CD4-positive, alpha-beta T cell (primary cell): ENCODE results near the gene TEAD4. TPM values are rescaled to one million over a fixed set of nuclear protein-coding genes. Genes with fewer than 3 reads are reported as not detected.

ENCODE experiments used
- ATAC-seq: fragments of 200-7000 bp; cut with Tn5 transposase; one replicate; pipeline ENCODE4 v1.10.0; 2022; ENCODE audit warnings: mild to moderate bottlenecking; ENCODE audit not compliant: poor library complexity
- CTCF ChIA-PET: fragments of 350-600 bp; sonication (Branson Sonifier 250); formaldehyde crosslinking; loops from one replicate; lab custom pipeline; 2021; ENCODE audit warnings: antibody characterized with exemption, inconsistent platforms; lab: Charles Lee
- POLR2A ChIA-PET: fragments of 350-600 bp; sonication (Branson Sonifier 250); formaldehyde crosslinking; loops from one replicate; lab custom pipeline; 2021; ENCODE audit warnings: antibody characterized with exemption, inconsistent platforms; lab: Charles Lee
- DNase-seq, 14 experiments: peaks; one replicate each; pipeline ENCODE4 v3.0.0-alpha.2; 2013 to 2020; ENCODE audit warnings: mixed read lengths in 2 of 14
- H3K27ac ChIP-seq, 2 donors: one replicate each; pipeline versions ENCODE4 v1.5.1 to v1.7.0; 2013; ENCODE audit warnings: low read length in 2 of 2, low read depth in 1 of 2, mild to moderate bottlenecking in 1 of 2
- H3K27me3 ChIP-seq, 2 experiments: 1 replicate in 1 of 2; 2 replicates in 1 of 2; pipeline versions ENCODE4 v1.6.1 to v1.7.0; 2013; ENCODE audit warnings: low read length in 2 of 2, control low read depth in 1 of 2, mild to moderate bottlenecking in 1 of 2, moderate library complexity in 1 of 2; ENCODE audit not compliant: insufficient read depth in 2 of 2, control insufficient read depth in 1 of 2
- H3K36me3 ChIP-seq: one replicate; pipeline ENCODE4 v1.6.1; 2013; ENCODE audit warnings: low read length, control low read depth; ENCODE audit not compliant: insufficient read depth
- H3K4me1 ChIP-seq: one replicate; pipeline ENCODE4 v1.6.1; 2013; ENCODE audit warnings: low read length, control low read depth; ENCODE audit not compliant: insufficient read depth
- H3K4me3 ChIP-seq: one replicate; pipeline ENCODE4 v1.5.1; 2013; ENCODE audit warnings: mild to moderate bottlenecking, low read length, moderate library complexity
- H3K9me3 ChIP-seq, 2 experiments: 1 replicate in 1 of 2; 2 replicates in 1 of 2; pipeline versions ENCODE4 v1.6.1 to v1.7.0; 2013; ENCODE audit warnings: low read length in 2 of 2, mild to moderate bottlenecking in 2 of 2, control low read depth in 1 of 2, moderate library complexity in 1 of 2; ENCODE audit not compliant: control insufficient read depth in 1 of 2, insufficient read depth in 1 of 2
- H3K27ac Mint-ChIP-seq: one replicate; pipeline ENCODE4 v1.8.0; 2020; ENCODE audit warnings: mixed read lengths
- H3K27me3 Mint-ChIP-seq: one replicate; pipeline ENCODE4 v1.8.0; 2021; ENCODE audit warnings: mixed read lengths
- H3K36me3 Mint-ChIP-seq: one replicate; pipeline ENCODE4 v1.8.0; 2021; ENCODE audit warnings: low read depth, mixed read lengths
- H3K4me1 Mint-ChIP-seq: one replicate; pipeline ENCODE4 v1.8.0; 2021; ENCODE audit warnings: low read depth, mixed read lengths
- H3K4me3 Mint-ChIP-seq: one replicate; pipeline ENCODE4 v1.8.0; 2020; ENCODE audit warnings: mild to moderate bottlenecking, mixed read lengths
- H3K9me3 Mint-ChIP-seq: one replicate; pipeline ENCODE4 v1.8.0; 2020; ENCODE audit warnings: mixed read lengths
- intact Hi-C, 2 experiments: fragments of 100-400 bp; cut with DNase I in 1 of 2; cut with micrococcal nuclease in 1 of 2; formaldehyde crosslinking; loops; one replicate each; pipeline versions ENCODE4 v1.15.1 to v1.9.0; 2023 to 2025; cut with DNase I, micrococcal nuclease
- total RNA-seq, 174 experiments: library from RNA in 2 of 174; stranded (reverse) in 2 of 174; gene quantifications; one replicate each; pipeline ENCODE4 v1.2.3 and lab custom pipeline; 2021 to 2026
- TF ChIP-seq, protein P1 (sequence below): fragments of 200-600 bp; IDR thresholded peaks from one replicate; pipeline ENCODE4 v1.8.0; 2022; ENCODE audit warnings: antibody characterized with exemption, mild to moderate bottlenecking

The TEAD4 gene
- total RNA-seq, 2 experiments from 2014 or later = not detected

DNA sequence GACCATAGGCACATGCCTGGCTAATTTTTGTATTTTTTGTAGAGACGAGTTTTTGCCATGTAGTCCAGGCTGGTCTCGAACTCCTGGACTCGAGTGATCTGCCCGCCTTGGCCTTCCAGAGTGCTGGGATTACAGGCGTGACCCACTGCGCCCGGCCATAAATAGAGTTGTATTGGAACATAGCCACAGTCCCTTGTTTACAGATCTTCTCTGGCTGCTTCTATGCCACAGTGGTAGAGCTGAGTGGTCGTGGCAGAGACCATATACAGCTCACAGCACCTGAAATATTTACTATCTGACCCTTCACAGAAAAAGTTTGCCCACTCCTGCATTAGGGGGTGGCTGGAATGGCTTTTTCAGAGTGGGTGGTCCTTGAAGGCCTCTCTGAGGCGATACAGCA, 90.0 kb downstream of the TEAD4 start:
- Histone ChIP-seq H3K9me3 (no peaks in the 10 kb centered on the region), H3K27ac (no peak overlapping the region), H3K4me3 (no peak overlapping the region), H3K36me3 (no peaks in the 10 kb centered on the region), H3K4me1 (no peaks in the 10 kb centered on the region), H3K27me3 (peaks cover 0 to 8% of the 10 kb centered on the region in 2 experiments)
- peaks cover 36% of the 10 kb centered on the region for H3K27me3 Mint-ChIP-seq
- no peaks in the 10 kb centered on the region for H3K9me3 Mint-ChIP-seq
- H3K27ac Mint-ChIP-seq = no peak overlapping the region
- DNase-seq = no peak
- POLR2A ChIA-PET = no interaction called here
- no peaks in the 10 kb centered on the region for H3K4me1 Mint-ChIP-seq
- ATAC-seq = no peak
- intact Hi-C loops = no loop called here
- CTCF ChIA-PET = no interaction called here
- TF ChIP-seq, protein P1, sequence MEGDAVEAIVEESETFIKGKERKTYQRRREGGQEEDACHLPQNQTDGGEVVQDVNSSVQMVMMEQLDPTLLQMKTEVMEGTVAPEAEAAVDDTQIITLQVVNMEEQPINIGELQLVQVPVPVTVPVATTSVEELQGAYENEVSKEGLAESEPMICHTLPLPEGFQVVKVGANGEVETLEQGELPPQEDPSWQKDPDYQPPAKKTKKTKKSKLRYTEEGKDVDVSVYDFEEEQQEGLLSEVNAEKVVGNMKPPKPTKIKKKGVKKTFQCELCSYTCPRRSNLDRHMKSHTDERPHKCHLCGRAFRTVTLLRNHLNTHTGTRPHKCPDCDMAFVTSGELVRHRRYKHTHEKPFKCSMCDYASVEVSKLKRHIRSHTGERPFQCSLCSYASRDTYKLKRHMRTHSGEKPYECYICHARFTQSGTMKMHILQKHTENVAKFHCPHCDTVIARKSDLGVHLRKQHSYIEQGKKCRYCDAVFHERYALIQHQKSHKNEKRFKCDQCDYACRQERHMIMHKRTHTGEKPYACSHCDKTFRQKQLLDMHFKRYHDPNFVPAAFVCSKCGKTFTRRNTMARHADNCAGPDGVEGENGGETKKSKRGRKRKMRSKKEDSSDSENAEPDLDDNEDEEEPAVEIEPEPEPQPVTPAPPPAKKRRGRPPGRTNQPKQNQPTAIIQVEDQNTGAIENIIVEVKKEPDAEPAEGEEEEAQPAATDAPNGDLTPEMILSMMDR = no peak
- no peak overlapping the region for H3K4me3 Mint-ChIP-seq
- no peaks in the 10 kb centered on the region for H3K36me3 Mint-ChIP-seq

DNA sequence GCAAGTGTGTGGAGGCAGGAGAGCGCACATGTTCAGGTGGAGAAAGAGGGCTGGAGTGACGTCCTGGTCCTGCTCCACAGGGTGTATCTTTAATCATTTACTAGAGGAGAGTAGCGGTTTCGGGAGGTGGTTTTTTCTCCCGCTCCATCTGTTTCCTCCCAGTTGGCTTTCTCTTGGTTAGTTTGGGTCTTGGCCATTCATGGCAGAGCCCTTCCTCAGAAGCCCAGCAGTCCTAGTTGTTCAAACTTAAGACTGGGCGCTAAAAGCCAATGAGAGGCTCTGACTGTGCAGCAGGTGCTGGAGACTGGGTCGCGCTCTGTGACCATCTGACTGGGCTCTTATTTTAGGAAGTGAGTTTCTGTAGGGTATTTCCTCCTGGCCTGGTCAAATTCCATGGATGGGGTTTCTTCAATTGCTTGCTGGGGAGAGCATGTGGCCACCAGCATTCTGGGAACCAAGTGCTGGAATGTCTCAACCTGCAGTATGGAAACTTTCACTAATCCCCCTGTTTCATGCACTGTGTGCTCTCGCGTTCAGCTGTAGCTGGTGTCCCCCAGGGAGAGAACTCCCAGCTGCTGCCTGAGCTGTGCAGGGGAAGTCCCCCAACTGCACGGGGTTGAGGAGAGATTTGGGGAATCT, 90.5 kb downstream of the TEAD4 start:
- no peaks in the 10 kb centered on the region for H3K9me3 ChIP-seq
- H3K27ac ChIP-seq = no peak overlapping the region
- DNase-seq (no peak), ATAC-seq (no peak)
- ChIA-PET POLR2A (no interaction called here), CTCF (no interaction called here)
- Mint-ChIP-seq H3K36me3 (no peaks in the 10 kb centered on the region), H3K4me1 (no peaks in the 10 kb centered on the region), H3K9me3 (no peaks in the 10 kb centered on the region), H3K4me3 (no peak overlapping the region), H3K27me3 (peaks cover 33% of the 10 kb centered on the region), H3K27ac (no peak overlapping the region)
- H3K4me1 ChIP-seq = no peaks in the 10 kb centered on the region
- TF ChIP-seq, protein P1 = no peak
- no peak overlapping the region for H3K4me3 ChIP-seq
- H3K36me3 ChIP-seq = no peaks in the 10 kb centered on the region
- H3K27me3 ChIP-seq = peaks cover 0 to 8% of the 10 kb centered on the region in 2 experiments
- intact Hi-C loops = no loop called here

DNA sequence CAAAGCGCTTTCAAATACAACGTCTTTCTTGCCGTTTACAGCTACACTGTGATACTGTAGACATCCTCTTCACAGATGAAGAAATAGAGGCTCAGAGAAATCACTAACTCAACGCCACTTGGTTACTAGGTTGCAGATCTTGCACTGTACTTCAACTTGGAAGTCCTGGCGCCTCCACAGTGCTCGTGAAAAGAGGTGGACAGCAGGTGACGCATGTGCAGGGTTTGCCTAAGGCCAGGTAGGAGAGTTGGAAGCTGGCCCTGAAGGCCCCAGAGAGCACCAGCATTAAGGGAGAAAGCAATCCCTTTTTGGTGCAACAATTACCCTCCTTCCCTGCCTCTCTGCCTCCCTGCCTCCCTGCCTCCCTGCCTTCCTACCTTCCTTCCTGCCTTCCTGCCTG, 95.2 kb downstream of the TEAD4 start:
- no peaks in the 10 kb centered on the region for H3K36me3 ChIP-seq
- no peaks in the 10 kb centered on the region for H3K9me3 ChIP-seq
- Mint-ChIP-seq H3K36me3 (no peaks in the 10 kb centered on the region), H3K4me3 (no peak overlapping the region), H3K4me1 (no peaks in the 10 kb centered on the region), H3K9me3 (no peaks in the 10 kb centered on the region), H3K27me3 (peaks cover 33% of the 10 kb centered on the region), H3K27ac (no peak overlapping the region)
- DNase-seq (no peak), ATAC-seq (no peak)
- ChIA-PET CTCF (no interaction called here), POLR2A (no interaction called here)
- no peak overlapping the region for H3K4me3 ChIP-seq
- H3K27me3 ChIP-seq = peaks cover 4 to 8% of the 10 kb centered on the region in 2 experiments
- TF ChIP-seq, protein P1 = no peak
- intact Hi-C loops = no loop called here
- H3K27ac ChIP-seq = no peak overlapping the region
- no peaks in the 10 kb centered on the region for H3K4me1 ChIP-seq
